Activated T-cell treated with anti-CD3 and anti-CD28 coated beads, Interleukin-2, amount 50 U/mL, for 48 hours (primary cell): ENCODE measurements around the gene NRXN2.
A peak's percentile ranks its signal among the peaks of the same experiment; 100 is the strongest.
"Not testable (repeated sequence)": the region's sequence is repeated elsewhere in the genome, so short reads cannot be mapped to it uniquely, and the experiment has no call there.

ENCODE experiments used
- DNase-seq, 2 experiments: peaks; one replicate each; pipeline ENCODE4 v3.0.0-alpha.2; 2020

Gene NRXN2

GRCh38 chr11:64581057-64581523, 141.9 kb downstream of the NRXN2 start:
- no peak for DNase-seq

DNA sequence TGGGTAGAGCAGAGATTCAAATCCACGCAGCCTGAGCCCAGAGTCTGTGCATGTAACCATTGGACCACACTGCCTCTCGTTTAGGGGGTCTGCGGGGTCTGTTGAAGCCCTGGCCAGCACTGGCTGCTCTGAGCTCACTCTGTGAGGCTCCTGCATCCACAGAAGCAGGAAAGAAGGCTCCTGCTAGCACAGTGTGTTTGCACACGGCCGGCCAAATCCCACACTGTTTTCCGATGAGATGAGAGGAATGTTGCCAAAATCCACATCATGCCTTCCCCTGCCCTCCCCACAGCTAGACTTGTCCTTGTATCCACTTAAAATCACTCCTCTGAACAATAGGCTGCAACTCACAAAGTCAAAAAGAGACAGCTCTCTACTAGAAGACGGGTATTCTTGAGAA, 142.6 kb downstream of the NRXN2 start:
- no peak for DNase-seq

GRCh38 chr11:64577202-64577601, 145.8 kb downstream of the NRXN2 start:
- no peak for DNase-seq

GRCh38 chr11:64572143-64572542, 150.9 kb downstream of the NRXN2 start:
- no peak for DNase-seq

DNA sequence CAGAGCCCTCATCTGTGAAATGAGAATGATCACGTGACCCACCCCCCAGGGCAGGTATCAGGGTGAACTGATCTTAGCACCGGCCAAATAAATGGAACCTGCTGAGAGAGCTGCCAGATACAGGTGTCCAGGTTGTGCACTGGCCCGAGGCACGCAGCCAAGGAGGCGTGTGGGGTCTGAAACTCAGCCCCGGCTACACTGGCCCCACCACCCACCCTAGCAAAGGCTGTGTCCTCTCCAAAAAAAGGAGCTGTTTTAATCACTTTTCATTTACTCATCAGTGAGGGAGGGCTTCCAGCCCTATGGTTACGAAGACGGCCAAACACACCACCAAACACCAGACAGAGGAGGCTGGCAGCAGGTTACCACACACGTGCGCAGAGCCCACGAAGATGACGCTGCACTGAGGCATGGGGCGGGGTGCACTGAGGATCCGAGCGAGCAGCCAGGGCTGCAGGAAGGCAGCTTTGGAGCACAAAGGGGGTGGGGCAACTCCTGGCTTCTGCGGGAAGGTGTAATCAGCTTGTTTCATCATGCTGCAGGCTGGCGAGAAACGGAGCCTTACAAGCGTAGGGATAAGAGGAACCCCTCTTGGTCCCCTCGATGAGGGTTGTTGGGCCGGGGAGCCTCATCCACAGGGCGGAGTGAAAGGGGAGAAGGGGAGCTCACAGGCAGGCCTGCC, 151.4 kb downstream of the NRXN2 start:
- no peak for DNase-seq

DNA sequence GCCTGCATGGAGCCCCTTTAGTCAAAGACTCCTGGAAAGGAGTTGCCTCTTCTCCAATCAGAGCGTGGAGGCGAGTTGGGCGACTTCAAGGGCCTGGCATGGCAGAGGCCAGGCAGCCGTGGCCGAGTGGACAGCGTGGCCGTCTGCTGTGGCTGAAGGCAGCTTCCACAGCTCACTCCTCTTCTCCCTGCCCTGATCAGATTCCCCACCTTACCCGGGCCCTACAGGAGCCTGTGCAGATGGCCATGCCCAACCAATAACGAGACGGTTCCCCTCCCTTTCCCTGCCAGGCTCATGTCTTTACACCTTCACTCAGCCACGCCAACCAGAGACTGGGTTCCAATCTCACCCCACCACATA, 152.0 kb downstream of the NRXN2 start:
- no peak for DNase-seq

DNA sequence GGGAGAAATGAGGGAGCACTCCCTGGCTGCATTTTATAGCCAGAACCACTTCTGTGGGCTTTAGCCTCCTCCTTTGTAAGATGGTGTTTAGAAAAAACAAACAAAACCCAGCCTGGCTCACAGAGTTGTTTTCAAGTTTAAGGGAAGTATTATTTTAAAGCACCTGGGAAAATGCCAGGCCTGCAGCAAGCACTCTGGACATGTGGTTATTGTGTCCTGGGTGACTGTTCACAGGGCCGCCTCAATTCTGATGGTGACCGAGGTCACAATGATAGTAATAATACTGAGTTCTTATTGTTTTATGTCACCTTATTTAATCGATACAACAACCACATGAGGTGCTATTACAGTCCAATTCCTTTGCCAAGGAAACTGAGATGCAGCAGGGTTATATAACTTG, 152.7 kb downstream of the NRXN2 start:
- no peak for DNase-seq

DNA sequence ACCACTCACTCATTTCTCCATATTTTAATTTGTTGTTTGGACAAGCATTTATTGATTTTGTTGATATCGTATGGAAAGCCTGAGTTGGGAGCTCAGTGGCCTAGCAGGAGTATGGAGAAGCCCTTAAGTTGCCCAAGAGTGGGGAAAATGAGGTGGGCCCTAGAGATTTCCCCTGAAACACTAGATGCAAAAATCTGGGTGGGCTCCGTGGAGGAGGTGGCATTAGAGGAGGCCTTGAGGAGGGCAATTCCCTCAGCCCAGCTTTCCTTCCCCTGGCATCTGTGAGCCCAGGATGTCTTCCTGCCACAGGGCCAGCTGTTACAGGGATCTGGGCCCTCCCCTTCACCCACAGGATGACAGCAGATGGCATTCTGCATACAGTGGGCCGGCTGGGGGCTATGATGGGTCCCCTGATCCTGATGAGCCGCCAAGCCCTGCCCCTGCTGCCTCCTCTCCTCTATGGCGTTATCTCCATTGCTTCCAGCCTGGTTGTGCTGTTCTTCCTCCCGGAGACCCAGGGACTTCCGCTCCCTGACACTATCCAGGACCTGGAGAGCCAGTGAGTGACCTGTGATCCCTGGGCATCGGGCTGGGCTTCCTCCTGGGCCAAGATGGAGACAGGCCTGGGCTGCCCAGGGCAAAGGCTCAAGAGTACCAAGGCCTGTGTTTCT, 153.6 kb downstream of the NRXN2 start:
- DNase-seq: no peak

GRCh38 chr11:64568584-64569140, 154.3 kb downstream of the NRXN2 start:
- DNase-seq: no peak

DNA sequence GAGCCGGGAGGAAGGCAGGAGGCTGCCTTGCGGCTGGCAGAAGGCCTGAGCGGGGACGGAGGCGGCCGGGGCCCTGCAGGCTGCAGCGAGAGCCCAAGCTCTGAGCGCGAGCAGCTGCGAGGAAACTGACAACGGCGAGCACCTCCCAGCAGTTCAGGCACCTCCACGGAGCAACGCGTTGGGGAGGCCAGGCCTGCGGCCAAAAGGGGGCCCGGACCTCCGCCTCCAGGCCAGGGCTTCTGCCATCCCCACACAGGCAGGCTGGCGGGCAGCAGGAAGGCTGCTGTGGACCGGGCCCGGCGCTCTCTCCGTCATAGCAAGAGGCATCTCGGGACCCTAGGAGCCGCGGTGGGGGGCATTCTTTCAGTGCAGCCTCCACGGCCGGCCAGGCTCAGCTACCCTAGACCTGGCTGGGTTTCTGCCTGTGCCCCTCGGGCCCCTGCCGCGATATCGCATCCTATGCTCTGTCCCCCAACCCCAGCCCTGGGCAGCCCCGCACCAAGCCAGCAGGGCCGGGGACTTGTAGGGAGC, 154.9 kb downstream of the NRXN2 start:
- DNase-seq: no peak

DNA sequence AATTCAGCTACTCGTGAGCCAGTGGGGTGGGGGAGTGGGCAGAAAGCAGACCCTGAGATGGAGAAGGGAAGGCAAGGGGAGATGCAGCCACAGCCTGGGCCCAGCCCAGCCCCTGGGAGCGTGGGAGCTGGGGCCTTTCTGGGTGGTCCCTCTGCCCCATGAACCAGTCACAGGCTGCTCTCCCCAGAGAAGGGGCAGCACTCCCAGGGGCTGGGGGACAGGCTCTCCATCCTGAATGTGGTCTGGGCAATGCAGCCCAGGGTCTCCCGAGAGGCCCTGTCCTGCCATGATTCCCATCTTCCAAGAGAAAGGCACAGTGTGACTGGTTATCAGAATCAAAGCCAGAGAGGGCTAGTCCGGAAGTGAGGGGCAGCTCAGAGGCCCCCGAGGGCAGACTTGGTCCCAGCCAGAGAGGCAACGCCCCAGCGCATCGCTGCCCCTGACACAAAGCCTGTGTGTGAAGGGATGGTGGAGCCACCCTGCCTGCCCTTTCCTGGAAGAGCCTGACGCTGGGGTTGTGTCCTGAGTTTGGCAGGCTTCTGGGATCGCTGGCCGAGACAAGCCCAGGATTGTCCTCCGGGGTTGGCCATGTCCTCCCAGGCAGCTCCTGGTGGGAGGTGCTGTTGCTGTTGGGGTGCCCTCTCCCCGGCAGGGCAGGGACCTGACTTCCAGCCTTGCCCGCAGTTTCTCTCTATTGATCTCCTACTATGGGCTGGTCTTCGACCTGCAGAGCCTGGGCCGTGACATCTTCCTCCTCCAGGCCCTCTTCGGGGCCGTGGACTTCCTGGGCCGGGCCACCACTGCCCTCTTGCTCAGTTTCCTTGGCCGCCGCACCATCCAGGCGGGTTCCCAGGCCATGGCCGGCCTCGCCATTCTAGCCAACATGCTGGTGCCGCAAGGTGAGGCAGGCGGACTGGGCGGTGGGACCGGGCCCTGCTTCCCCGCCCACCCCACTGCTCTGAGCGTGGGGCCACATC, 155.8 kb downstream of the NRXN2 start:
- DNase-seq: no peak

DNA sequence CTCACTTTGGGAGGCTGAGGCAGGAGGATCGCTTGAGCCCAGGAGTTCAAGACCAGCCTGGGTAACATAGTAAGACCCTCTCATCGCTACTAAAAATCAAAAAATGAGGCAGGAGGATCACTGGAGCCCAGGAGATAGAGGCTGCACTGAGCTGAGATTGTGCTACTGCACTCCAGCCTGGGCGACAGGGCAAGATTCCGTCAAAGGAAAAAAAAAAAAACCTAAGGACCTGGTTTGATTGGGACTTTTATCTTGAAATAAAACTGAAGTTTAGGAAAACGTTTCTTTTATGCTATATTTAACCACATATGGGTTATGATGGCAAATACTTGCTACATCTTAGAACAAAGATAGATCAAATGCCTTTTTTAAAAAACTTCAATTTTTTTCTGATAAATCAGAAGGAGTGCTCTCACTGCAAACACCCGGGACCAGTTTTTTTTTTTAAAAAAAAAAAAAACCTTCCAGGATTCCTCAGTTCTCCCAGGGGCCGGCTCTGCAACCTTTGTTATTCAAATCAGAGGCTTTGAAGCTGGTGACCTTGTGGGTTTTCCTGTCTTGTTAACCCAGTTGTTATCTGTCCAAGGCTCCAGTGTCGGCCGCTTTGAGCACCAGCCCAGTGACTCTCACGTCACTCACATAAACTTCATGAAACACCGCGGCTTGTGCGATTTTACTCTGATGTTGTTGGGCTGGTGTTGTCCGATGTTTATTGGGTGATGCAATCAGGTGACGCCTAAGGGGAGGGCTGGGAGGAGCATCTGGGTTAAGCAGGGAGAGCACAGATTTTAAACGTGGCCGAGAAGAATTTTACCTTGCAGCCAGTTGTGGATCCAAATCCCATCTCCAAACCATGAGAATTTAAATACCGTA, 156.7 kb downstream of the NRXN2 start:
- DNase-seq: peak; percentile 34 to 43

DNA sequence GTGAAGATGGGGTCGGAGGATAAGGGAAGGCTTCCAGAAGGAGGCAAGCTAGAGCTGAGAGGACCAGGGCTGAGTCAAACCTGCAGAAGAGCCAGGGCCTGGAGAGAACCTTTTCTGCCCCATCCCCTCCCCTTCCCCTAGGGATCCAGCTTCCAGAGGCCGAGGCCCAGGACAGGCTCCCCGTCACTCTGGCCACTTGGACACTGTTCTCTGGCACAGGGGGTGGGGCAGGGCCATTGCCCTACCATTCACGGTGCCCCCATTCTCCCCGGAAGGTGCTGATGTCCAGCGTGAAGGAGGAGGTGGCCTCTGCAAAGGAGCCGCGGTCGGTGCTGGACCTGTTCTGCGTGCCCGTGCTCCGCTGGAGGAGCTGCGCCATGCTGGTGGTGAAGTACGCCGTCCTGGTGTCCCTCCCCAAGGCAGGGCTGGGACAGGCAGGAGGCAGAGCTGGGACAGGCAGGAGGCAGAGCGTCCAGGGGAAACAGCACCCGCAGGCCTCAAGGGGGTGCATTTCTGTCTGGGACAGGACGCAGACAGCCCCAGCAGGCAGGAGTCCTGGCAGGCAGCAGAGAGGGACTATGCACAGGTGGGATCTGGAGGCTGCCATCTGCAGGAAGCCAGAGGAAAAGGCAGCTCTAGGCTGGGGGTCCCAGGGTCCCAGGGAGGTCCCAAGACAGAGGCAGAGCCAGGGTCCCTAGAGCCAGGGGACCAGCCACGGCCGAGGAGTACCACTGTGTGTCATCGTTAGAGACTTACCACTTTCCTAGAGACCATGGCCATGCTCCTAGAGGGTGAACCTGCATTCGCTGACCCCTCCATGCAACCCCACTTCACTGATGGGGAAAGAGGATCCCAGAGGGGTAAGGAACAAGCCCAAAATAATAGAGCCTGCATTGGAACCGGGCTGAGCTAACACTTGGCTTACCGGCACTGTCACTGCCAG, 157.8 kb downstream of the NRXN2 start:
- no peak for DNase-seq

GRCh38 chr11:64564419-64564818, 158.6 kb downstream of the NRXN2 start:
- DNase-seq: no peak

DNA sequence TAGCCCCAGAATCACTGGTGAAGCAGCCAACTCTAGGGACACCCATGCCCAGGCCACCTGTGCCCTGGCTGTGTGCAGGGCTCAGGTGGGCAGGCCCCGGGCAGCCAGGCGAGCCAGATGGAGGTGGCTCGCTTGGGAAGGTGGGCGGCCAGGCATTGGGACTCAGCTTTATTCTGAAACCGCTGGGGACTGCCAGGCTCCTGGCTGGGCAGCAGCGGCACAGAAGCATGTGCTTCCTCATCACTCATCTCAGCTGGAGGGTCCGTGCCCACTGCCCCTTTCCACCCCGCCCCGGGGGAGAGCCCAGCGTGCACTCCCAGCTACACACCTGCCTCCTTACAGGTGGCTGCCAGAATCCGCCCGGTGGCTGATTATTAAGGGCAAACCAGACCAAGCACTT, 159.0 kb downstream of the NRXN2 start:
- no peak for DNase-seq

DNA sequence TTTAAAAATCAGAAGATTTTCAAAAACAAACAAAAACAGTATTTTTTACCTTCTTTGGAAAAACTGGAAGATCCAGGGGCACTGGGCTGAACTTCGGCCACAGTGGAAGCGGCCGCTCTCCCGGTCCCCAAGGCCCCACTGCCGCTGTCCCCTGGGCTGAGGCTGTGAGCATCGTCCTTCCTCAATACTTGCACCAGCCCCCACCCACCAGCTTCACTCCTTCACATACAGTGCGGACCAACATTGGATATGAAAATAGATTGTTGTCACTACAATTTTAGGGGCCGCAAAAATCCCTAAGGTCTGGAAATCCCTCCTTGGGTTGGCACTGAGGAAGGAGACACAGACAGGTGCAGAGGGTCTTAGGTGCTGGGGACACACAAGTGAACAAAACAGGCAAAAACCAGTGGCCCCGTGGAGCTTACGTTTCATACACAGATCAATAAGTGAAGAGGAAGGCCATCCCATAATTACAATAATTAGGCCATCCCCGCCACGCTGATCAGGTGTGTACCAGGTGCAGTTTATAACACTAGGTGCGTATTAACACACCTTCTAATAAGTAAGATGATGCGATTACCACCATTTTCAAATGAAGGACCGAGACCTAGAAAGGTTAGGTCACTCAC, 160.2 kb downstream of the NRXN2 start:
- no peak for DNase-seq

- DNase-seq: no peak
Measured at GRCh38 chr11:64561984-64562722, 160.8 kb downstream of the NRXN2 start.

DNA sequence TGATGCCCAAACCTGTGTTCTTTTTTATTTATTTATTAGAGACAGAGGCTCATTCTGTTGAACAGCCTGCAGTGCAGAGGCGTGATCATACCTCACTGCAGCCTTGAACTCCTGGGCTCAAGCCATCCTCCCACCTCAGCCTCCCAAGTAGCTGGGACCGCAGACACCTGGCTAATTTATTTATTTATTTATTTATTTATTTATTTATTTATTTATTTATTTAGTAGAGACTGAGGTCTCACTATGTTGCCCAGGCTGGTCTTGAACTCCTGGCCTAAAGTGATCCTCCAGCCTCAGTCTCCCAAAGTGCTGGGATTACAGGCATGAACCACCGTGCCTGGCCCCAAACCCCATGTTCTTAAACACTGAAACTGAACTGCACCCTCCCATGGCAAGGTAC, 161.6 kb downstream of the NRXN2 start:
- not testable (repeated sequence) for DNase-seq

DNA sequence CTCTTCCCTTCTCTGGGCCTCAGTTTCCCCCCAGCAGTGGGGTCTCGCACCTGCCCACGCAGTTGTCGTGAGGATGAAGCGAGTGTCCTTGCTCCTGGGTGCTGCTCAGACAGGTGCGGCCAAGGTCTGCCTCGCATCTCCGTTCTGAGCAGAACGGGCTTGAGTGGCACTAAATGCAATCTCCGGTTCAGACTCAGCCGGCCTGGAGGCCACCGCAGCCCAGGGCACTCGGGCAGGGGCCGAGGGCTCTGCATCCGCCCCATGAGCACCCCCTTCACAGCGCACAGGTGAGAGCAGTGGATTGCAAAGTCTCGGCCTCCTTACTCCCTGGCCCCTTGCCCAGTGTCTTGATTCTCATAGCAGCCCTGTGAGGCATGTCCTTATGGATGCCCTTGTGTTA, 162.1 kb downstream of the NRXN2 start:
- DNase-seq: no peak
